Cardiac septum (tissue), 1 donor: ENCODE results near the gene ZDHHC23. TPM values are rescaled to one million over a fixed set of nuclear protein-coding genes. Genes with fewer than 3 reads are reported as not detected.

Source experiments
- DNase-seq: peaks from one replicate; pipeline ENCODE4 v3.0.0-alpha.2; 2020; ENCODE audit warnings: low spot score
- intact Hi-C: fragments of 100-400 bp; cut with DNase I; formaldehyde crosslinking; loops from one replicate; pipeline ENCODE4 v1.14.0; 2022
- total RNA-seq: library from RNA; stranded (reverse); fragmentation: NEBNext Ultra II Directional; extraction: Animal tissue kit (Norgen Biotek cat#: 25700); gene quantifications from one replicate; pipeline ENCODE4 v1.2.1, GENCODE V29; 2021
- donor health status: DM: no; HTN: no; CAD: no.

The ZDHHC23 gene
- total RNA-seq, 1 donor from 2014 or later = 2.9 TPM

- no peak for DNase-seq
- intact Hi-C loops = no loop called here
These were observed 35.7 kb downstream of the ZDHHC23 start for GRCh38 chr3:113983544-113983943.

DNA sequence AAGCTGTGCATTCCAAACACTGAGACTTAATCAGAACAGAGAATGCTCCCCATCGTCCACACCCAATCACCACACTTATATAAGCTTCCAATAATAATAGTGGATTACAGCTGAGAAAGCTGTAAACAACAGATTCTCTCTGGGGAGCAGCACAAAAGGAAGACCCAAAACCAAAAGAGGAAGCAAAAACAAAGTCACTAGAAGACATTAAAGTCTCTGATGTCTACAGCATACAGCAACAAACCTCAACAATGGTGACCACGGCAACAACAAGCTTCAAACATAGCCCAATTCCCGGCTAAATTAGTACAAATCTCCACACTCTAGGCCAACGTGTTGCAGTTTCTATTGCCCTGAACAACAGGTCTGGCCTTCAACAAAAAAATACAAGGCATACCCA is 37.7 kb downstream of the ZDHHC23 start:
- DNase-seq = no peak
- intact Hi-C loops = no loop called here

DNA sequence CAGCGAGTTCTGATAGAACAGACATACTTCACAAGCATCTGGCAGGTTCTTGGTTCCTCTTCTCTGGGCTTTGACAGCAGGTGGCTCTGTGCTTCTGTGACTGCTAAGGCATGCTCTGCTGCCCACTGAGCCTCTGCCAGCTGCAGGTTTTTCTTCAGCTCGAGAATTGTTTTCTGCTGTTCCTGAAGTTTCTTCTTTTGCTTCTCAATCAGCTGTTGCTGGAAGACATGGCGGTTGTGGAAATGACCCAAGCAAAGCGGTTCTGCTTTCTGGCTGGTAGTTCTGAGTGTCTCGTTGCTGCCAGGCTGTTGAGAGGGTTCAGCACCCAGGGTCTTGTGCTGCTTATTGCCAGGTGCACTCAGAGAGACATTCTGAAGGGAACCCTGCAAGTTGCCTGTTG is 57.7 kb downstream of the ZDHHC23 start:
- no peak for DNase-seq
- intact Hi-C loops = no loop called here

GRCh38 chr3:114011059-114011797 is 63.4 kb downstream of the ZDHHC23 start:
- DNase-seq = no peak
- intact Hi-C loops = no loop called here

Other genes starting within 250 kb of the ZDHHC23 start
- 68.5 TPM for gene NAA50, start 201.8 kb upstream of the ZDHHC23 start, total RNA-seq
- 17.4 TPM for gene ATP6V1A, start 201.0 kb upstream of the ZDHHC23 start, total RNA-seq
- gene GRAMD1C, start 109.2 kb upstream of the ZDHHC23 start, total RNA-seq = 0.70 TPM
- 1.2 TPM for gene CCDC191, start 108.5 kb downstream of the ZDHHC23 start, total RNA-seq
- 6.5 TPM for gene QTRT2, start 108.7 kb downstream of the ZDHHC23 start, total RNA-seq
- gene DRD3, start 231.0 kb downstream of the ZDHHC23 start, total RNA-seq = not detected